ENCODE results near the gene STX18.
"Not testable (repeated sequence)": the region's sequence is repeated elsewhere in the genome, so short reads cannot be mapped to it uniquely, and the experiment has no call there.

Gene STX18

GRCh38 chr4:4541661-4542570, at the start of gene STX18:
Gene STX18 (minus strand): TSS chr4:4542048. CDS start chr4:4541964, 84 bp downstream.
- ATAC-seq (peak; percentile 96), DNase-seq (peak; percentile 92)

GRCh38 chr4:4591071-4591470, 49.2 kb upstream of the STX18 start:
- no peak for DNase-seq

DNA sequence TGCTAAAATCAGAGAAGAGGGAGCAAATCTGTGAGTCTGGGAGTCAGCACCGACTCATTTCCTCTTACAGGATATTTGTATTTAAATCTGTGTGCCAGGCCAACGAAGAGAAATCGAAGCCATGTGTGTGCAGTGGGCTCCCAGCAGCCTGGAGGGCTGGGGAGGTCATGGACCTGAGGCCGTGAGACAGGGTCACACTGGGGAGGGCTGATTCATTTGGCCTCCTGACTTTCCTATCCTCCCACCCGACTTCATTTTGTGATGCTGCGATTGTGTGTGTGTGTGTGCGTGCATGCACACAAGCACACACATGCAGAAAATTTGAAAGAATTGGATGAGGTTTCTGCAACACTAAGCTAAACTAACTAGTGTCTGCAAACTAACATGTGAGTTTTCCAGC, 48.7 kb upstream of the STX18 start:
- no peak for DNase-seq
- ATAC-seq: no peak

More at GRCh38 chr4:4591071-4591470, 49.2 kb upstream of the STX18 start:
- ATAC-seq: no peak

DNA sequence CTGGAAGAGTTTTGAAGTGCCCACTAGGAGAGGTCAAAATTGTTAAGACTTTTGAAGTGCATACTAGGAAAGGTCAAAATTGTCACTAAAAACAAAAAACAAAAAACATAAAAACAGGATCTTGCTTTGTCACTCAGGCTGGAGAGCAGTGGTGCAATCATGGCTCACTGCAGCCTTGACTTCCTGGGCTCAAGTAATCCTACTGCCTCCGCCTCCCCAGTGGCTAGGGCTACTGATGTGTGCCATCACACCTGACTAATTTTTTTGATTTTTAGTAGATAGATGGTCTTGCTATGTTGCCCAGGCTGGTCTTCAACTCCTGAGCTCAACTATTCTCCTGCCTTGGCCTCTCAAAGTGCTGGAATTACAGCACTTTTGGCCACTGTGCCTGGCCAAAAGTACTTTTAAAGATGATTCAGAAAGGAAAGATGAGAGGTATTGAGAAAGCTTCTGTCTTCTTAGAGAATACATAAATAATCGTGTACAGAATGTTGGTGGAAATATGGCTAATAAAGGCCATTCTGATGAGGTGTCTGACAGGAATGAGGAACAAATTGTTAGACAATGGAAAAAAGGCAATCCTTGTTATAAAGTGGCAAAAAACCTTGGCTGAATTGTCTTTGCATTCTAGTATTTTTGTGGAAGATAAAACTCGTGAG, 43.3 kb upstream of the STX18 start:
- no peak for DNase-seq
- no peak for ATAC-seq

DNA sequence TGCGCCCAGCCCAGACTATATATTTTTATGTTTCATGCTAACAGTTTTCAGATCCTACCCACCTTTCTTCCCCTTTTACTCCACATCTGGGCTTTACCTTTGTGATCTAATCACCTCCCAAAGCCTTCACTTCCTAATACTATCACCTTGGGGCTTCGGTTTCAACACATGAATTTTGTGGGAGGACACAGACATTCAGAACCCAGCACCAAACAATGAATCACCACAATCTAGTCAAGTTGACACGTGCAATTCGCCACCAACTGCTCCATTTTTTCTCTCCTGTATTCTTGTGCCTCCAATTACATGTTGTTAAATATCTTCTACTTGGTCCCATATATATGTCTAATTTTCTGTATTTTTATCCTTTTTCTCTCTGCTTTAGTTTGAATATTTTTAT, 41.8 kb upstream of the STX18 start:
- DNase-seq: no peak
- ATAC-seq: no peak

GRCh38 chr4:4582653-4583052, 40.8 kb upstream of the STX18 start:
- DNase-seq (no peak), ATAC-seq (no peak)

DNA sequence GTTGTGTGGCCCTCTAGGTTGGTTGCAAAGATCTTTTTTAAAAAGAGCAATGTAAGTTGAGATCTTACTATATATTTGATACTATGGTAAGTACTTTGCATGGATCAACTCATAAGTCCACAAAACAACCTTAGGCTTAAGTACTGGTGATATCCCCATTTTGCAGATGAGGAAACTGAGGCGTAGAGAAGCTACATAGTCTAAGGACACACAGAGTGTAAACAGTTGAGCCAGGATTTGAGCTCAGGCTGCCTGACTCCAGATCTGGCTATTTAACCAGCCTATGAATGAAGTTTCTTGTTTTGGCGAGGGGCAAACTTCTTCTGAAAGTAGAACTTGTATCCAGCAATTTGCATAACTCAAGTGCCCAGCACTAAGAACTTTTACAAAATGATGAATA, 38.6 kb upstream of the STX18 start:
- ATAC-seq (no peak), DNase-seq (no peak)

DNA sequence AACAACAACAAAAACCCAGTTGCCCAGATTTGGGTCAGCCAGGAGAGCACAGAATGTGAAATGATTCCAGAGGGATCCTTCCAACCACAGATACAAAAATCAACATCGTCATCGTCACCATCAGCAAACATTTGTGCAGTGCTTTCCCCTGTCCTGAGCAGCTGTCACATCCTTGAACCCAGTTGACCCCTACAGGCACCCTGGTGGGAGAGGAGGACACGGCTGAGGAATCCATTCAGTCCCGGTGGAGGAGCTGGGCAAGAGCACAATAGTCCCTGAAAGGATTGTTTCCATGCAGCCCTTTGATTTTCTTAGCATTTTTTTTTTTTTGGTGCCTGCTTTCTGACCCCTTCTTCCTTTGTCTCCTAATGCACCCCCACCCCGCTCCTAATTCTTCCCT, 37.1 kb upstream of the STX18 start:
- ATAC-seq: no peak
- DNase-seq: no peak

DNA sequence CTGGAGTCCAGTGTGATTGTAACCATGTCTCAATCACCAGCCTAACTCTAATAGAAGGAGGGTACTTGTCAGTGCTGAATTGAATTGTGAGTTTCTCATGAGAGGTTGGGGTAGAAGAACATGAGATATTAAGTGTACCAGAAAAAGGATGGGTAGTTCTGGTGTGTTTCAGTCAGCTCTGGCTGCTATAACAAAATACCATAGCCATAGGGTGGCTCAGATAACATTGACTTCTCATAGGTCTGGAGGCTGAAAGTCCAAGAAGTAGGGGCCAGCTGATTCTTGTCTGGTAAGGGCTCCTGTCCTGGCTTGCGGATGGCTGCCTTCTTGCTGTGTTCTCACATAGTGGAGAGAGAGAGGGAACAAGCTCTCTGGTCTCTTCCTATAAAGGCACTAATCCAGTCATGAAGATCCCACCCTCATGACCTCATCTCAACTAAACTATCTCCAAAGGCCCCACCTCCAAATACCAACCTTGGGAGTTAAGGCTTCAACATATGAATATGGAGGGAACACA, 35.6 kb upstream of the STX18 start:
- no peak for ATAC-seq
- no peak for DNase-seq

- ATAC-seq (peak; percentile 87), DNase-seq (peak; percentile 68)
These were observed 33.7 kb upstream of the STX18 start for GRCh38 chr4:4575284-4576211.

- no peak for DNase-seq
- no peak for ATAC-seq
These were observed 32.9 kb upstream of the STX18 start for GRCh38 chr4:4574792-4575191.

DNA sequence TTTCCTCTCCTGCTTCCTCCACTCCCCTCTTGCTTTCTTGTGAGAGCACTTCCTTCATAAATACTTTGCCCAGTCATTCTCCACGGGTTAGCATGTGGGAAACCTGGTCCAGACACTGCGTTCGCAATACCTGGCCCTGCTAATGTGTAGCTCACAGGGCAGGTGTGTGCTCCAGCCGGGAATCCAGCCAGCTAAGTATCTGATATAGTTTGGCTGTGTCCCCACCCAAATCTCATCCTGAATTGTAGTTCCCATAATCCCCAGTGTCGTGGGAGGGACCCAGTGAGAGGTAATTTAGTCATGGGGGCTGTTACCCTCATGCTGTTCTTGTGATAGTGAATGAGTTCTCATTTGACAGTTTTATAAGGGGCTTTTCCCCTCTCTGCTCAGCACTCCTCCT, 32.2 kb upstream of the STX18 start:
- DNase-seq (no peak), ATAC-seq (no peak)

DNA sequence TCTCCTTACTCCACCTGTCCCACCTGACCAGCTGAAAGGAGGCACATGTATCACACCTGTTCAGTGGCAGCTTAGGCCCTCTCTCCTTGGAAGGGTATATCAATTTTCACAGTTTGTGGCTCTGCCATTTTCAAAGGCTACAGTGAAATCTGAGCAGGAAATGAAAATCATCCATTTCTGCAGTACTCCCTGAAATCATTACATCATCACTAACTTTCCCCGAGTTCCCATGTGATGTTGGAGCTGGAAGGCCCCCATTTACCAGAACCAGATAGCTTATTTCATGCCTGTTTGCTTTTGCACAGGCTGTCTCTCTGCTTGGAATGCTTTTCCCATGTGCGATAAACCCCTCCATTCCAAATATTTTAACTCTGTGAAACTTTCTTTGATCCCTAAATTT, 31.0 kb upstream of the STX18 start:
- ATAC-seq (no peak), DNase-seq (no peak)

DNA sequence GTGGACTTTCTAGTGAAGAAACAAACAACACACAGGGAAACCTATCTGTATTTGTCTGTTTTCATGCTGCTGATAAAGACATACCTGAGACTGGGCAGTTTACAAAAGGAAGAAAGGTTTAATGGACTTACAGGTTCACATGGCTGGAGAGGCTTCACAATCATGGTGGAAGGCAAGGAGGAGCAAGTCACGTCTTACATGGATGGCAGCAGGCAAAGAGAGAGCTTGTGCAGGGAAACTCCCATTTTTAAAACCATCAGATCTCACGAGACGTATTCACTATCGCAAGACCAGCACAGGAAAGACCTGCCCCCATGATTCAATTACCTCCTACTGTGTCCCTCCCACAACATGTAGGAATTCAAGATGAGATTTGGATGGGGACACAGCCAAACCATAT, 28.0 kb upstream of the STX18 start:
- ATAC-seq, DNase-seq: not testable (repeated sequence)

DNA sequence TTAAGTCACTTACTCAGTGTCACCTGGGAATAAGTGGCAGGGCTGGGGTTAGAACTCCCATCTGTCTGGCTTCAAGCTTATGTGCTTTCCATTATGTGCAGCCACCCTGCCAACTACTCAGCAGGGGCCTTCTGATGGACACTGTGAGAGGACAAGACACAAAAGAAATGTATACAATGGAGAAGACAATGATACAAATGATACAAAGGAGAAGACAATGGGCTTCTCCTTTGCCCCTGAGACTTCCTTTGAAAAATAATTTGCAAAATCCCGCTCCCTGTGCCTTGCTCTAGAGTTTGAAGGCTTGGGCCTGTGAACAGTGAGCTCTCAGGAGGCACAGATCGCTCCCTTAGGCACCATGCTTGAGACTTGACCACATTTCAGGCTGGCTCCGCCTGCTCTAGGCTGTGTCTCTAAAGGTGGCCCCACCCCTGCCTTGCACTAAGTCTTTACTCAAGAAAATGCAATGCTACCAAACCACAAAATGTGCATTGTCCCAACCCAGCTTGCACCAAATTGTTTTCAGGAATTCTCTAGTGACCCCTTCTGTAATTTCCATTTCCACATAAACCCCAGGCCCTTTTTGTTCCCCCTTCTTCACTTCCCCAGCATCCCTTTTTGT, 27.1 kb upstream of the STX18 start:
- DNase-seq (no peak), ATAC-seq (no peak)

DNA sequence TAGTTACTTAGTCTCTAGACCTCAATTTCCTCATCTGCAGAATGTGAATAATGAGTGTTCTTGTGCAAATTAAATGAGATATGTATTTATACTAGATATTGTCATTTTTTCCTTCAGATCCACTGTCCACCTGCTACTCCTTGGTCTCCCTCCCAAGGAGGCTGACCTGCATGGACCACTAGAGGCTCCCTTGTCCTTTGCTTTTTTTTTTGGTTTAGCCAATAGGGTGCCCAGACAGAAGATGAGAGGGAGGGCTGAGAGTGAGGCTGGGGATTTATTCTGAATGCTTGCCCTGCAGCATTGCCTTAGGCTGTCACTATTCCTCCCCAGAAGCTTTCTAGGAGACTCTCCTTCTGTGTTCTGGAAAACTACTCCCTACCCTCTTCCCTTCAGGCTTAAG, 24.5 kb upstream of the STX18 start:
- not testable (repeated sequence) for ATAC-seq, DNase-seq

DNA sequence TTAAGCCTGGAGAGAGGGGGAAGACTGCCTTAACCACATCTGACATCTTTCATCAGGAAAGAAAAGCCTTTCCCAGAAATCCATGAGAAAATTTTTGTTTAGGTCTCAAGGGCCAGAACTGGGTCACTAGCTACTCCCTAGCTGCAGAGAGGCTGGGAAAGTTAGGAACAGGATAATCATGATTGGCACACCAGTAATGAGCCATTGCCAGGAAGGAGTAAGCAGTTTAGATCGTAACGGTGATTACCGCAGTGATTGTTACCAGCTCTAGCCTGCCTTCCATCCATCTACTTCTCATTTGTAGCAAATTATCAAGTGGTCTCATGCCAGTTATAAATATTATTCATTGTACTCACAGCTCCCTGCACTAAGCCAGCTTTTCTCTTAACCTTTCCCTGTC, 22.7 kb upstream of the STX18 start:
- ATAC-seq: no peak
- DNase-seq: no peak

- DNase-seq: no peak
- no peak for ATAC-seq
These were observed 18.8 kb upstream of the STX18 start for GRCh38 chr4:4560642-4561041.

GRCh38 chr4:4560136-4560535, 18.3 kb upstream of the STX18 start:
- DNase-seq (no peak), ATAC-seq (no peak)

- no peak for ATAC-seq
- no peak for DNase-seq
These were observed 17.7 kb upstream of the STX18 start for GRCh38 chr4:4559596-4559995.

DNA sequence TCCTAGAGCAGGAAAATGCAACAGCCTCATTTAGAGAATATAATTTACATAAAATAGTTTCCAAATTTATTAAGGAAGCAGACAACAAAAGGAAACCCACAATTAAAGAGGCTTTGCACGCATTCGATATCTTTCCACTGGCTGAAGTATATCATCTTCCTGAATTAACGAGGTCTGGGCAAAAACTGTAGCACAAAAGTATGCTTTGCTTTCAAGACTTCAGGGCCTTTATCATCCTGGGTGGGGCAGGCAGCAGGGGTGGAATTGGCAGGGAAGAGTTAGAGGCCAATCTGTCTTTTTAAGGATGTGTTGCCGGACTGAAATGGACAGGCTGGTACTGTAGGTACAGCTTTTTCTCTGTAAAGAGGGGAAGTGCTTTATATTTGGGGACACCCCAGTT, 17.0 kb upstream of the STX18 start:
- DNase-seq (no peak), ATAC-seq (no peak)

- ATAC-seq: no peak
- no peak for DNase-seq
These were observed 14.1 kb upstream of the STX18 start for GRCh38 chr4:4555916-4556315.
